GDM1 (cell line): Measurements from ENCODE around the gene CLDN8.

Experiments
- DNase-seq: peaks from one replicate; lab custom pipeline; 2025; lab: John Stamatoyannopoulos, UW

CLDN8 gene

GRCh38 chr21:30200000-30200399 lies 15.9 kb downstream of the CLDN8 start:
- no peak for DNase-seq

GRCh38 chr21:30194701-30195299 lies 21.1 kb downstream of the CLDN8 start:
- DNase-seq, result no peak

- no peak for DNase-seq
Measured at GRCh38 chr21:30193201-30193600, 22.7 kb downstream of the CLDN8 start.

- no peak for DNase-seq
Measured at GRCh38 chr21:30190554-30190953, 25.3 kb downstream of the CLDN8 start.

- no peak for DNase-seq
Measured at GRCh38 chr21:30189773-30190172, 26.1 kb downstream of the CLDN8 start.

- no peak for DNase-seq
Measured at GRCh38 chr21:30186242-30186641, 29.7 kb downstream of the CLDN8 start.

- no peak for DNase-seq
Measured at GRCh38 chr21:30168086-30168485, 47.8 kb downstream of the CLDN8 start.

GRCh38 chr21:30166705-30167104 lies 49.2 kb downstream of the CLDN8 start, which contains the start of gene CLDN17:
TSS of gene CLDN17 (minus strand) at chr21:30166805. CDS start at chr21:30166617, 188 bp downstream.
- no peak for DNase-seq

- no peak for DNase-seq
Measured at GRCh38 chr21:30166171-30166570, 49.7 kb downstream of the CLDN8 start.

- DNase-seq, result no peak
Measured at GRCh38 chr21:30164796-30165195, 51.1 kb downstream of the CLDN8 start.
